Measurements from ENCODE around the gene GLT1D1.
"Not testable (repeated sequence)": the region's sequence is repeated elsewhere in the genome, so short reads cannot be mapped to it uniquely, and the experiment has no call there.

The GLT1D1 gene

DNA sequence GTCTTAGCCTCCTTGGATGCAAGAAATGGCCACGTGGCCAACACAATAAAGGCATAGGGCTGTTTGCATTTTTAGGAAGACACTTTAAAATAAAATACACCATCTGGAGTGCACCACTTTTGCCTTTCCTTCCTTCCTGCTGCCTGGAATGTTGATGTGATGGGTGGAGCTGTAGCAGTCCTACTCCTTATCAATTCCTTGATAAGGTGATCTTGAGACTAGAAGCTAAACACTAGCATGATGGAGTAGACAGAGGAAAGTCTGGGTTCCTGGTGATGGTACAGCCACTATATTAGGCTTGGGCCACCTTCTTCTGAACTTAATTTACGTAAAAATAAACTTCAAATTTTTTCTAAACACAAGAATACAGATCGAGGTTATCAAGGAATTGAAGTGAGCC lies 2.9 kb upstream of the GLT1D1 start:
- TF ChIP-seq, protein P1, sequence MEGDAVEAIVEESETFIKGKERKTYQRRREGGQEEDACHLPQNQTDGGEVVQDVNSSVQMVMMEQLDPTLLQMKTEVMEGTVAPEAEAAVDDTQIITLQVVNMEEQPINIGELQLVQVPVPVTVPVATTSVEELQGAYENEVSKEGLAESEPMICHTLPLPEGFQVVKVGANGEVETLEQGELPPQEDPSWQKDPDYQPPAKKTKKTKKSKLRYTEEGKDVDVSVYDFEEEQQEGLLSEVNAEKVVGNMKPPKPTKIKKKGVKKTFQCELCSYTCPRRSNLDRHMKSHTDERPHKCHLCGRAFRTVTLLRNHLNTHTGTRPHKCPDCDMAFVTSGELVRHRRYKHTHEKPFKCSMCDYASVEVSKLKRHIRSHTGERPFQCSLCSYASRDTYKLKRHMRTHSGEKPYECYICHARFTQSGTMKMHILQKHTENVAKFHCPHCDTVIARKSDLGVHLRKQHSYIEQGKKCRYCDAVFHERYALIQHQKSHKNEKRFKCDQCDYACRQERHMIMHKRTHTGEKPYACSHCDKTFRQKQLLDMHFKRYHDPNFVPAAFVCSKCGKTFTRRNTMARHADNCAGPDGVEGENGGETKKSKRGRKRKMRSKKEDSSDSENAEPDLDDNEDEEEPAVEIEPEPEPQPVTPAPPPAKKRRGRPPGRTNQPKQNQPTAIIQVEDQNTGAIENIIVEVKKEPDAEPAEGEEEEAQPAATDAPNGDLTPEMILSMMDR (IDR thresholded peaks at IDR 0.05; ENCODE audit: borderline replicate concordance, insufficient read depth, low read depth, low read length) = no peak
- H3K4me3 ChIP-seq (ENCODE audit: low read depth, low read length) = no peak overlapping the region

DNA sequence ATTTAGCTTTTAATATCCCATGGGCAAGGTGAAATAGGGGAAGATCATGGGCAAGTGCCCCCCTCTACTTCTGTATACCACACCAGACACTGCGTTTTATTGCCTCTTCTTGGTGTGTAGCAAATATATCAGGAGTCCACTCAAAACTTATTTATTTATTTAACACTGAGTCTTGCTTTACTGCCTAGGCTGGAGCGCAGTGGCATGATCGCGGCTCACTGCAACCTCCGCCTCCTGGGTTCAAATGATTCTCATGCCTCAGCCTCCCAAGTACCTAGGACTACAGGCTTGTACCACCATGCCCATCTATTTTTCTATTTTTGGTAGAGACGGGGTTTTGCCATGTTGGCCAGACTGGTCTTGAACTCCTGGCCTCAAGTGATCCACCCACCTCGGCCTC lies 1.8 kb upstream of the GLT1D1 start:
- not testable (repeated sequence) for H3K4me3 ChIP-seq (ENCODE audit: low read depth, low read length)

DNA sequence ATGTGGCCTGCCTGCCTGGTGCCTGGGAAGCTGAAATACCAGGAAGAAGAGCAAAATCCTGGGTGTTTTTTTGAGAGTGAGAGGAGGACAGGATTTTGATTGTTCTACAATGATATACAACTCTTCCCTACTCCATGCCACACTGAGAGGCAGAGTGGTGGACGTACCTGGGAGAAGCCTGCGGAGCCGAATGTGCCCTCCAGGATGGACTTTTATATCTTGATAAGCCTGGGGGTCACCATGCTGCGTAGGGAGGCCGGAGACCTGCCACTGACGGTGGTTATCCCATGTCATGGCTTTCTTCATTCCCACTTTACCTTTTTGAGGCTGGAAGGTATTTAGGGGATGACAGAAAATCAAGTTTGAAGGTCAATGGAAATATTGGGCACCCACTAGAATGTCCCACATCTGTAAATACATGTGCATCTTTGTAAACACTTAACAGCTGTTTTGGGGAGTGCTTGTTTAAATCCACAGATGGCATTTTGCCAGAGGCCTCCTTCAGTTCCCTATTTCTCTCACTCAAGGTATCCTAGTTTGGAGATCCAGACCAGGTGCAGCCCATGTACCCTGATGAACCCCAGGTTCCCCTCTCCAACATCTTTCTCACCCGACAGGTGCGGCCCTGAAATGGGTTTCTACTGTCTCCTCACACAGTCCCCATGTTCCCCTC lies 1.1 kb upstream of the GLT1D1 start:
- no peak overlapping the region for H3K4me3 ChIP-seq (ENCODE audit: low read depth, low read length)
- TF ChIP-seq, protein P1 (IDR thresholded peaks at IDR 0.05; ENCODE audit: borderline replicate concordance, insufficient read depth, low read depth, low read length) = no peak

DNA sequence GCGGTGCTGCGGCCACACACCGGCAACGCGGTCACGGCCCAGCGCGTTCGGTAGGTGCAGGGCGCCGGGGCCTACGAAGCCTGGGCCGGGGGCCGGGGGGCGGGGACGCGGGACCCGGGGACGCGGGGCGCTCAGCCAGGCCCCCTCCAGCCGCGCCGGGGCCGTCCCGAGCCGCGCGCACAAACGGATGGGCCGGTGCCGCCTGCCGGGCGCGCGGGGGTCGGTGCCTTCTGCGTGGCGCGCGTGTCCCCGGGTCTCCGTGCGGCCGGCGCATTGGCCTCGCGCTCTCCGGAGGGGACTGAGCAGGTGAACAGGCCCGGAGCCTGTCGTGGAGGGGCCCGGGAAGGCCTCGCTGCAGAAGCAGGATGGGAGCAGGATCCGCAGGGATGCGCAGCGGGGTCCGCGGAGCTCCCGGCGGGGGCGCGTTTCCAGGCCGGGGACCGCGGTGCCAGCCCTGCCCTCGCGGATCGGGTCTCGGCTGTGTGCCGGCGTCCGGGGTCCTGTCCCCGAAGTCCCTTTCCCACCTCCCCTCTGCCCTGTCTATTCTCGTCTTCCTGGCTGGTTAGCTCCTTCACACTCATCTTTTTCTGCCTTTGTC lies 421 bp downstream of the GLT1D1 start:
- TF ChIP-seq, protein P1 (IDR thresholded peaks at IDR 0.05; ENCODE audit: borderline replicate concordance, insufficient read depth, low read depth, low read length) = no peak
- H3K4me3 ChIP-seq (ENCODE audit: low read depth, low read length) = peak overlapping the region; percentile 26

DNA sequence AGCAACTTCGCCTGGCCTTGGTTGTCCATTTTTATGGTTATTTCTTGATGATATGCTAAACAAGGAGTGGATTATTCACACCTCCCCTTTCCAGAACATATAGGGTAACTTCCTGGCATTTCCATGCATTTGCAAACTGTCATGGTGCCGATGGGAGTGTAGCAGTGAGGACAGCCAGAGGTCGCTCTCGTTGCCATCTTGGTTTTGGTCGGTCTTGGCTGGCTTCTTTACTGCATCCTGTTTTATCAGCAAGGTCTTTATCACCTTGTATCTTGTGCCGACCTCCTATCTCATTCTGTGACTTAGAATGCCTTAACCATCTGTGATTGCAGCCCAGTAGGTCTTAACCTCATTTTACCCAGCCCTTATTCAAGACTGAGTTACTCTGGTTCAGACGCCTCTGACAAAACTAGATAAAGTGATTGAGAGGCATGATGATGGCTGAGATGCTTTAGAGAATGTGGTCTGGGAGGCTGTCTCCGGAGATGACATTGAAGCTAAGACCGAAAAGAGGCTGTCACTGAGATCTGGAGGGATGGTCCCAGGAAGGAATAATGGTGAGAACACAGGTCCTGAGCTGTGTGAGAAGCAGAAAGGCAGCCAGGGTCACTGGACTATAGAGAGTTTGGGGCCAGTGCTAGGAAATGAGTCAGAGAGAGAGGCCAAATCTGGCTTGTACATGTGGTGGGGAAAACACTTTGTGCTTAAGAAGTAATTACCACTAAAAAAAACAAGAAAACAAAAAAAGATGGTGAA lies 2.9 kb downstream of the GLT1D1 start:
- TF ChIP-seq, protein P1 (IDR thresholded peaks at IDR 0.05; ENCODE audit: borderline replicate concordance, insufficient read depth, low read depth, low read length) = no peak
- no peak overlapping the region for H3K4me3 ChIP-seq (ENCODE audit: low read depth, low read length)

DNA sequence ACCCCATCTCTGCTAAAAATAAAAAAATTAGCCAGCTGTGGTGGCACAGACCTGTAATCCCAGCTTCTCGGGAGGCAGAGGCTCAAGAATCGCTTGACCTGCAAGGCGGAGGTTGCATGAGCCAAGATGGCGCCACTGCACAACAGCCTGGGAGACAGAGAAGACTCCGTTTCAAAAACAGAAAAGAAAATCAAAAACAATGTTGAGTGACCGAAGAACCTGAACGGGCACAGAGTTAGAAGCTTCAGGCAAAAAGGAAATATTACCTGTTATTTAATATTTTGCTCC lies 3.5 kb downstream of the GLT1D1 start:
- TF ChIP-seq, protein P1 (IDR thresholded peaks at IDR 0.05; ENCODE audit: borderline replicate concordance, insufficient read depth, low read depth, low read length) = no peak
- H3K4me3 ChIP-seq (ENCODE audit: low read depth, low read length) = no peak overlapping the region

DNA sequence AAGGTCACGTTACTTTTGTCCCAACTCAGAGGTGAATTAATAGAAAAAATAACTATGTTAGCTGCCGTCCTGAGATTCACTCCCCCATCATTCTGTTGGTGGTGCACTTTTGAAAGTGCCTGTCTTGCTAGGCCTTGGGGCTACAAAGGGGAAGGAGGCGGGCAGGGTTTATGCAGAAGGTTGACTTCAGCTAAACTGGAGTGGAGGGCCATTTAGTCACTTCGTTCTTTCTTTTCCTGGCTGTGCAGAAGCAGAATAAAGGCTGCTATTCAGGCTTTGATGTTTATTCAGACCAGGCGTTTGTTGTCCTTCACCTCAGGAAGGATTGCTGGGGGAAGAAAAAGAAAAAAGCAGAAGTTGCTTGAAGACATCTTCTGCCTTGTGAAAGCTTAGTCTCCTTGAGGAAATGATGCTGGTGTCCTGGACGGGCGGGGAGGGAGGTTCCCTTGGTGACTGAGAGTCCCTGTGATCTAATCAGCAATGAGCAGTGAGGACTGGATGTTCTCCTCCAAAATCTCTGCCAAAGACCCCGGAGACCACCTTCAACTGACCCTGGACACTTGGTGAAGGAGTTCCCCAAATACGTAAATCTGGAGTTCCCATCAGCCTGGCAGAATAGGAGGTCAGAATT lies 4.0 kb downstream of the GLT1D1 start:
- no peak overlapping the region for H3K4me3 ChIP-seq (ENCODE audit: low read depth, low read length)
- TF ChIP-seq, protein P1 (IDR thresholded peaks at IDR 0.05; ENCODE audit: borderline replicate concordance, insufficient read depth, low read depth, low read length) = no peak
